PC-9 (cell line): Measurements from ENCODE around the gene DTNBP1.

ENCODE experiments used
- EZH2 ChIP-seq: fragments of 200-600 bp; sonication (generic); IDR thresholded peaks from 2 replicates; pipeline ENCODE4 v1.8.0; 2017; ENCODE audit warnings: antibody characterized with exemption, low read depth
- TF ChIP-seq, protein P1 (sequence below): fragments of 200-600 bp; sonication (generic); conservative IDR thresholded peaks from 2 replicates; pipeline ENCODE4 v1.6.1; 2017; ENCODE audit warnings: mixed run types, antibody characterized with exemption, mild to moderate bottlenecking, moderate library complexity

DNA sequence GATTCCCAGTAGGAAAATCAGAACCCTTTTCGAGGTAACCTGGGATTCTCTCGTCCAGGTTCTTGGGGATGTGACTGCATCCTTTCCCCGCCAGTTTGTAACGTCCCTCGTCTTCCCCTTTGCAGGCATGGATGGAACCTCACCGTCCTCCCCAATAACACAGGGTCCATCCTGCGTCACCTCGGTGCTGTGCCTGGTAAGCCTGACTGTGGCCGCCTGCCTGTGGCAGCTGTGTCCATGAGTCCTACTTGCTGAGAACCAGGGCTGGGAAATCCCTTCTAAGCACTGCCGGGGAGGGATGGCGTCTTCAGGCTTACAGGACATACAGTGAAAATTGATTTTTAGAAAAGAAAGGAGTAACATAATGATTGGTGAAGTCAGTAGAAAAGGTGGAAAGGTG lies 155.6 kb downstream of the DTNBP1 start:
- TF ChIP-seq, protein P1, sequence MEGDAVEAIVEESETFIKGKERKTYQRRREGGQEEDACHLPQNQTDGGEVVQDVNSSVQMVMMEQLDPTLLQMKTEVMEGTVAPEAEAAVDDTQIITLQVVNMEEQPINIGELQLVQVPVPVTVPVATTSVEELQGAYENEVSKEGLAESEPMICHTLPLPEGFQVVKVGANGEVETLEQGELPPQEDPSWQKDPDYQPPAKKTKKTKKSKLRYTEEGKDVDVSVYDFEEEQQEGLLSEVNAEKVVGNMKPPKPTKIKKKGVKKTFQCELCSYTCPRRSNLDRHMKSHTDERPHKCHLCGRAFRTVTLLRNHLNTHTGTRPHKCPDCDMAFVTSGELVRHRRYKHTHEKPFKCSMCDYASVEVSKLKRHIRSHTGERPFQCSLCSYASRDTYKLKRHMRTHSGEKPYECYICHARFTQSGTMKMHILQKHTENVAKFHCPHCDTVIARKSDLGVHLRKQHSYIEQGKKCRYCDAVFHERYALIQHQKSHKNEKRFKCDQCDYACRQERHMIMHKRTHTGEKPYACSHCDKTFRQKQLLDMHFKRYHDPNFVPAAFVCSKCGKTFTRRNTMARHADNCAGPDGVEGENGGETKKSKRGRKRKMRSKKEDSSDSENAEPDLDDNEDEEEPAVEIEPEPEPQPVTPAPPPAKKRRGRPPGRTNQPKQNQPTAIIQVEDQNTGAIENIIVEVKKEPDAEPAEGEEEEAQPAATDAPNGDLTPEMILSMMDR, result no peak
- TF ChIP-seq EZH2, result no peak
